HG03139 (cell line): ENCODE measurements around the gene NRIP1.

Experiments
- ATAC-seq: cut with Tn5 transposase; IDR thresholded peaks from one replicate; pipeline ENCODE4 v1.9.1; 2021; ENCODE audit not compliant: unreplicated experiment

NRIP1 gene, protein sequence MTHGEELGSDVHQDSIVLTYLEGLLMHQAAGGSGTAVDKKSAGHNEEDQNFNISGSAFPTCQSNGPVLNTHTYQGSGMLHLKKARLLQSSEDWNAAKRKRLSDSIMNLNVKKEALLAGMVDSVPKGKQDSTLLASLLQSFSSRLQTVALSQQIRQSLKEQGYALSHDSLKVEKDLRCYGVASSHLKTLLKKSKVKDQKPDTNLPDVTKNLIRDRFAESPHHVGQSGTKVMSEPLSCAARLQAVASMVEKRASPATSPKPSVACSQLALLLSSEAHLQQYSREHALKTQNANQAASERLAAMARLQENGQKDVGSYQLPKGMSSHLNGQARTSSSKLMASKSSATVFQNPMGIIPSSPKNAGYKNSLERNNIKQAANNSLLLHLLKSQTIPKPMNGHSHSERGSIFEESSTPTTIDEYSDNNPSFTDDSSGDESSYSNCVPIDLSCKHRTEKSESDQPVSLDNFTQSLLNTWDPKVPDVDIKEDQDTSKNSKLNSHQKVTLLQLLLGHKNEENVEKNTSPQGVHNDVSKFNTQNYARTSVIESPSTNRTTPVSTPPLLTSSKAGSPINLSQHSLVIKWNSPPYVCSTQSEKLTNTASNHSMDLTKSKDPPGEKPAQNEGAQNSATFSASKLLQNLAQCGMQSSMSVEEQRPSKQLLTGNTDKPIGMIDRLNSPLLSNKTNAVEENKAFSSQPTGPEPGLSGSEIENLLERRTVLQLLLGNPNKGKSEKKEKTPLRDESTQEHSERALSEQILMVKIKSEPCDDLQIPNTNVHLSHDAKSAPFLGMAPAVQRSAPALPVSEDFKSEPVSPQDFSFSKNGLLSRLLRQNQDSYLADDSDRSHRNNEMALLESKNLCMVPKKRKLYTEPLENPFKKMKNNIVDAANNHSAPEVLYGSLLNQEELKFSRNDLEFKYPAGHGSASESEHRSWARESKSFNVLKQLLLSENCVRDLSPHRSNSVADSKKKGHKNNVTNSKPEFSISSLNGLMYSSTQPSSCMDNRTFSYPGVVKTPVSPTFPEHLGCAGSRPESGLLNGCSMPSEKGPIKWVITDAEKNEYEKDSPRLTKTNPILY (N-terminal part only)

DNA sequence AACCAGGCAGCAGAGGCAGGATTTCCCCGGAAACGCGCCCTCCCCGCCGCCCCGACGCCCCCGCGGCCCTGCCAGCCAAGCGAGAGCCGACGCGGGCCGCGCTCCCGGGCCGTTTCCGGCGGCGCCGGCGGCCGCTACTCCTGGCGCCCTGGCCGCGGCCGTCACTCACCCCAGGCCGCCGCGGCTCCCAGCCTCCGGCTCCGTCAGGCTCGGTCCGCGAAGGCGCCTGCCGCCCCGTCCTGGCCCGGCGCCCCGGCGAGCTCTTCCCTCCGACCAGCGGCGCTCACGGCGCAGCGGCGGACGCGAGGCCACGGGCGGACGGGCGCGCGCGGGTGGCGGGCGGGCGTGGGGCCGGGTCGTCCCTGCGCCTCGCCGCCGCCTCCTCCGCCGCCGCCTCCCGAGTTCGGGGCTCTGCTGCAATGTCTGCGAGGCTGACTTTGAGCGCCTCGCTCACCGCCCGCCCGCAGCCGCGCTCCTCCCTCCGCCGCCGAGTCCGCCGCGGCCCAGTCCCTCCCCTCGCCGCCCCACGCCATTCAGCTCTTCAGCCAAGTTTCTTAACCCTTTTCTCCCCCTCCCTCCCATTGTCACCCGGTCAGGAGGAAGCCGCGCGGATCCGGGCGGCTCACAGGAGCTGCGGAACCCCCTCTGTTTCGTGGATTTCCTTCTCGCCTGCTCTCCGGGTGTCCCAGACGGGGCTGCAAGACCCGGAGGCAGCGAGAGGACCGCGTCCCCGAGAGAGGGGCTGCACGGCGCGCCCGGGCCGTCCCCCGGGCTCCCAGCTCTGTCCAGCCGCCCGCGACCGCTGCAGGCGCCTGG is at the start of gene NRIP1:
Gene NRIP1, minus strand, starts transcription at position 425 of the 816 bp plus-strand sequence. CDS start 96,808 bp downstream, outside the sequence.
- ATAC-seq = peak; percentile 69

DNA sequence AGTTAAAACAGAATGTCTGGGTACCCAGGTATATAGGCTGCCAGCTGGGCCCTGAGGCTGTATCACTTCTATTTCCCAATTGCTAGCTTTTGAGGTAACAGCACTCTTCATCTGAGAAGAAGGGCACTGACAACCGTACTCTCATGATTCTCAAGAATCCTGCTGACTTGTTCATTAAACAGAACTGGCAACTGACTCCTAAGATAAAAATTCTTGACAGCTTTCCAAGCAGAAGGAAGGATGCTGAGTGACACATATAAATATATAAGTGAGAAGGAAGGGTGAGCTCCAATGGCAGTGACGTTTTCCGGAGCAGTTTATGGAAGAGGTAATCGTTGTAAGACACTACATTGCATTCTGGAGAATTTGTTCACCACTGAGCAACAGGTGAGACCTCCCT is 48.1 kb upstream of the NRIP1 start:
- no peak for ATAC-seq

DNA sequence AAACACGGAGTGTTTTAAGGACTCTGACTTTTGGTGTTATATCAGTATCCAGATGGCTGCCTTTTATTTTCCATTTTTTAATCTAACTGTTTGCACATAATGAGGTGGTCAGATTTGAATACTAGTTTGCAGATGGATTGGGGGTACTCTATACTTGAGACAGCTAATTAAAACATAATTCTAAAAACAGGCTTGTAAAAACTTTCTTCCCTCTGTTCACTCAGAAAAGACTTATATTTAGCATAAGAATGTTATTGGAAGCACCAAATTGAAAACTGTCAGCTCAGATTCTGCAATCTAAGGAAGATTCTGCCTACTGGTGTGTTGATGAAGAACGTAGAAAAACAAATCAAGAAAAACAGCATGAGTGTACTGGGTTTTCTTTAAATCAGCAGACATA is 44.0 kb upstream of the NRIP1 start:
- no peak for ATAC-seq

DNA sequence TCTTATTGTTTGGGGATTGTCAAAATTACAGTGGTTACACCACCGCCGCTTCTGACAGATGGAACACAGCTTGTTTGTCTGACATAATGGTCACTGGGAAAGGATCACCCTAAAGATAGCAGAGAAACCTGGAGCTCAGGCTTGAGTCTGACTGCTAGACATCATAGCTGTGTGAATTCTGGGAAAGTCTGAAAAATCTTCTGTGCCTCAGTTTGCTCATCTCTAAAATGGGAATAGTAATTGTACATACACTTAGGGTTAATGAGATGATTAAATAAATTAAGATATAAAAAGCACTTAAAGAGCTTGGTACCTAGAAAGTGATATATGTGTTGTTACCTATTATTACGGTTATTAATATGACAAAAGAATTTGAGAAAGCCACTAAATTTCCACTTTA is 39.7 kb upstream of the NRIP1 start:
- ATAC-seq = no peak

DNA sequence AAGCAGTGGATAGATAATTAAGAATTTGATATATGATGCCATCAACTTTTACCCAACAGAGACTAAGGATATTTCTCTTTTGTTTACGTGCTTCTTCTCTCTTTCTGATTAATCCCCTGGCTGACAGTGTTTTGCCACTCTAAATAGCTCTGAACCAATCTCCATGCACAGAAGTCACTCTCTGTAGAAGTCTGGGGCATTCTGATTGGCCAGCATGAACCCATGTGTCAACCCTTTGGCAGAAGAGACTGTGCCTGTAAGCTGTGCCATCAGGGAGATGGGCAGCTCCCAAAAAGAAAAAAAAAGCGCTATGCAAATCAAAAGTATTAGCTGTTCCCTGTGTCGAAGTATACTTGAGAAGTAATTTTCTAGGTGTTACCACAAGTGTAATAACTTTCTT is 34.1 kb upstream of the NRIP1 start:
- ATAC-seq = no peak

DNA sequence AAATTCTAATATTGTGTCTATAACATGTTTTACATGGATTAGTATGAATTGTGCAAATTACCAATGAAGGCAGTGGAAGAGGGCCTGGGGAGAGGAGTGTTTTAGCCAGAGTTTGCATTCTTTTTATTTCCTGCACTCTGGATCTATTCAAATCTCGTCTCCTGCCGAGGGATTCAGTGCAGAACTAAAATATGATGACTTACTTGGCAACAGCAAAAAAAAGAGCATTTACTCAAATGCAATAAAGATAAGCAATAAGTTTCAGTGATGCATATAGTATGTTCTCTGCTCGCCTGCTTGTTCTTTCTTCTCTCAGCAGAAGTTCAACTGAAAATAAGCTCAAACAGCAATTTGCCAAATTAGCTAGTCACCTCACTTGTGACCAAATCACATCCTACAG is 33.4 kb upstream of the NRIP1 start:
- ATAC-seq = no peak

DNA sequence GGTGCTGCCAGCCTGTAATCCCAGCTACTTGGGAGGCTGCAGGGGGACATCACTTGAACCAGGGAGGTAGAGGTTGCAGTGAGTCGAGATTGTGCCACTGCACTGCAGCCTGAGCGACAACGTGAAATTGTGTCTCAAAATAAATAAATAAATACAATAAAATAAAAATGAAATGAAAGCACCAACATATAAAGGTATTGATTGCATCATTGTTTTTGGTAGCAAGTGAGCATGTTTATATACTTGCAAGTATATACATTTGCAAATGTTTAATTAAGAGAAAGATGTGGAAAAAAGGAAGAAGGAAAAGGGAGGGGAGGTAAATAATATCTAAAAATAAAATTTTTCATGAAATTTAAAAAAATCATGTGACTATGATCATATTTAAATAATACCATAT is 32.8 kb upstream of the NRIP1 start:
- no peak for ATAC-seq

DNA sequence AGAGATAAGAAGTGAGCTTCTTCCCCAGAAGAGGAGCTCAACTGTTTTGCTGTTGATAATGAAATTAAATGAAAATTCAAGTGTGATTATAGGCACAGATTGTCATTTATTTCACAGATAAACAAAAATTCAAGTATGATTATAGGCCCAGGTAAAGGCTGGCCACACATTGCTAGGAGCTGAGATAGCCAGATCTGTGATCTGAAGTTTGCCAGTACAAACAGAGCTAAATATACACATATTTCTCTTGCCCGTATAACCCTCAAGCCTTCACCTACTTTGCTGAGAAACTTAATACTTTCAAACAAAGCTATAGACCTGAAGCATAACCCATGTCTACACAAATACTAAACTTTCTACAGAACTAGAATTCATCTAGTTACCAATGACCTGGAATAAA is 31.3 kb upstream of the NRIP1 start:
- no peak for ATAC-seq

DNA sequence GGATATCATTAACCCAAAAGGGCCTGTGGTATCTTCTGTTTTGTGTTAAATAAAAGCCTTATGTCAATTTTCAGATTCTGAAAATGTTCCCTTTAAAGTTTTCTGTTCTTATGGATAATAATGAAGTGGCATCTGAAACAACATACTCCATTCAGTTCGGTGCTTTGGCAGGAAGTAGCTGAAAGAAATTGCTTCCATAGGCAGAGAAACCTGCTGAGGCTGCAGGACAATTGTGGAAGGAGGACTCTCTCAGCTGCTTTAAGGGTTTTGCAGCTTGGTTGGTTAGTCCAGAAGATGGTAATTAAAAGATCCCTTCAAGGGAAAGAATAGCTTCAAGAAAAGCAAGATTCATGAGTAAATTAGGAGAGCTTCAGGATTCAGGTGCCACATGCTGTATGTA is 30.5 kb upstream of the NRIP1 start:
- ATAC-seq = no peak

DNA sequence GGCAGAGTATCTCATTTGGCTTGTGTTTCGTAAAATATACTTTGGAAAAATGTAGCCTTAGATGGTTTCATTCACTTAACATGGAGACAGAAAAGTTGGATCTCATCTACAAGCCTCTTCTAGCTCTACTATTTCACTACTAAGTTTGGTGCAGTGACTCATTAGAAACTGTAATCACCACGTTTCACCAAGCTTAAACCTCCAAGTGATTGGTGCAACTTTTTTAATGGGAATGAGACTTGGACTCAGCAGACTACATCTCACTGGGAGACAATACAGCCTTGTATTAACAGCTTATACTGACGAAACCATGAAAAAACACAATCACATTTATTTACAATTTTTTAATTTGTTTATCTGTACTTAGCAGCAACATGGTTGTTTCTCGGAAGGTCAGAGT is 29.9 kb upstream of the NRIP1 start:
- ATAC-seq = no peak

DNA sequence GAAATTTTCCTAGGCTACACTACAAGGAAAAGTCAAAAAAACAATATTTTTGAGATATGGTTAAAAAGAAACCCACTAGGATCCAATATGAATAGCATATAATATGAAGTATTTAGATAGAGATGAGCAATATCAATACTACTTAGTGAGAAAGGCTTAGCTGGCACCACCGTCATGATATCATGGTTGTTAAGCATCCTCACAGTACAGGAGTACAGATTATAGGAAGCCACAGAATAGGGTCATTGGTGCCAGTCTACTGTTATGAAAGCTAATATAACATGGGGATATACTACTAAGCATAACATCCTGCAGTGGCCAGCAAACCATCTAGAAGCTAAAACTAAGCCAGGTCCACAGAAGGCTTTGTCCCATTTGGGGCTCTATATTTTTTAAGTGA is 28.4 kb upstream of the NRIP1 start:
- ATAC-seq = no peak

DNA sequence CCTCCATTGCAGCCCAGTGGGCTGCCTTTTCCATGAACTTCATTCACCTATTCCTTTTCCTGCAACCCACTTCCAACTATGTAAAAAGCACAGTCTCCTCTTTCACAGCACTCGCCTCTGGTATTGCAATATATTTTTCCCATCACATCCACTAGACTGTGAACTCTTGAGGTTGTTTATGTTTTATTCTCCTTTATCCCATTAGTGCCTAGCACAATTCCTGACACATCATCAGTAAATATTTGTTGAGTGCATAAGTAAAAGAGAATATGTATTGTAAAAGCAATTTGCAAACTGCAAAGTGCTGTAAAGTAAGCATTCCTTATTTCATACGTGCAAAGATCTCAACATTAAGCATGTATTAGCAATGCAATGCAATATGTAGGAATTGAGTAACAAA is 27.9 kb upstream of the NRIP1 start:
- no peak for ATAC-seq

DNA sequence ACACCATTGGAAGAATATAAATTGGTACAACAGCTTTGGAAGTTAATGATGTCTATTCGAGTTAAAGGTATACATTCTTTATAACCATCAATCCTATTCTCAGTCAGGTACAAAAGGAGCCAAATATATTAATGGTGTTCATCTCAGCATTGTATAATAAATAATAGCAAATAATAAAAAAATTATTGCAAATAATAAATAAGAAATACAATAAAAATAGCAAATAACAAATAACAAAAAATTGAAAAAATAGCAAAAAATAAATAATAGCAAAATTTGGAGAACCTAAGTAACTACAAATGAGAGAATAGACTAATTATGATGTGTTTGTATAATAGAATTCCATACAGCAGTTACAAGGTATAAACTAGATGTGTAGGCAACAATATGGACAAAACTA is 25.6 kb upstream of the NRIP1 start:
- no peak for ATAC-seq

DNA sequence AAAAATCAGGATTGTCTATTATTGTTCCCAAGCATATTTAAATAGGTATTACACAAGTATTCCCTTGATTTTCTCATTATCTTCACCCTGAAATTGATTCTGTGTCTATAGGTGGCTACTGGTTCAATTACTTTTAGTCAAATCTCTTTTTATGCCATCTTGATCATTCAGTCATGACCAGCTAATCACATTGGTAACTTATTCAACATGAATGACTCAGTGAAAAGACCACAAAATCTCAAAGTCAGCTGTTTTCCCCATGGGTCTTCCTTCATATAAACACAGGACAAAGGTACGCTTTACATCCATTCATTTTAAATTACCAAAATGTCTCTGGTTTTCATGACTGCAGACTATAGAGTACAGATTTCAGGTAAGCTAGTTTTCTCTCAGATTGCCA is 23.7 kb upstream of the NRIP1 start:
- no peak for ATAC-seq

DNA sequence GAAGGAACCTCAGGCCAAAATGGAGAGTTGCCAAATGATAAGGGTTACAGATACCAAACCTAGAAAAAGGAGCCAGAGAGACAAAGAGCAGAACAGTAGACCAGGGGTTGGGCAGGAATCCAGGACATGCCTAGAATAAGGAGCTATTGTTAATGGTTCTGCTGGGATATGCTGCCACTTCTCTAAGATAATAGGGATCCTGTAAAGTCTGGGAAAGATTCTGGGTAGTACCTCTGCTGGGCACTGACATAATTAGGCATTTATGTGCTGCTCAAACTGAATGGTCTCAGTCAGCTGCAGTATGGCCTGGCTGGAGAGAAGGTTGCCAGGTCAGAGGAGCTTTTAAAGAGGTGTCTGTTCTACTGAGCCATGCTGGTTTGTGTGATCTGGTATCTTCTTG is 19.9 kb upstream of the NRIP1 start:
- no peak for ATAC-seq

DNA sequence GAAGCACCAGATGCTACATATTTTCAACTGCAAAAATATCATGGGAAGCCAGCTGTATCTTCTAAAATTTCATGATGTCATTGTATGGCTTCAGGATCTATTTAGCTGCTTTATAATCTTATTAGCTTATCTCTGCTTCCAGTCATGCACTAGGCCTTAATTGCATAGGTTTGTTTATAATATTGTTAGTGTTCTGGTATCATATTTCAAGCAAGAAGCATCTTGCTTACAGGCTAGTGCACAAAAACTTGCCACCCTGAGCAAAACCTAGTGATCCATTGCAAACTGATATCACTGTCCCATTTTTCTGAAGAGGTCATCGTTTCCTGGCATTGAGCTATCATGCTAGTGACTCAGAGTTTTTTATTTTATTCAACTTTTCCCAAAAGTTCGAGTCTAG is 15.7 kb upstream of the NRIP1 start:
- no peak for ATAC-seq

DNA sequence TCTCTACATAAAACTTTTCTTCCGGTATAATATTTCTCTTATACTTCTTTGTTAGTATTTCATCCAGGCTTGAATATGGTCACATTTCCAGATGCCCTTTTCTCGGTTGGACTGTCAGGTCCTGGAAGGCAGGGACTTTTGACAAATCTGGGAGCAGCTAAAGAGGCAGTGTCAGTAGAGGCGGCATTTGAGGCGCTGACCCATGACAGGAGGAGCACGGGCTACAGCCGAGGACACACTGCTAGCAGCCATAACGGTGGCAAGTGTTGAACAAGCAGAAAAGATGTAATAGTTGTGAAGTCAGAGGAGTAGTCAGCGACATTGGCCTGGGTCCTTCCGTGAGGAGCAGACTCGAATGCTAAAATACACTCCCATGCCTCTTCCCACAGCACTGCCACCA is 14.5 kb upstream of the NRIP1 start:
- ATAC-seq = no peak

DNA sequence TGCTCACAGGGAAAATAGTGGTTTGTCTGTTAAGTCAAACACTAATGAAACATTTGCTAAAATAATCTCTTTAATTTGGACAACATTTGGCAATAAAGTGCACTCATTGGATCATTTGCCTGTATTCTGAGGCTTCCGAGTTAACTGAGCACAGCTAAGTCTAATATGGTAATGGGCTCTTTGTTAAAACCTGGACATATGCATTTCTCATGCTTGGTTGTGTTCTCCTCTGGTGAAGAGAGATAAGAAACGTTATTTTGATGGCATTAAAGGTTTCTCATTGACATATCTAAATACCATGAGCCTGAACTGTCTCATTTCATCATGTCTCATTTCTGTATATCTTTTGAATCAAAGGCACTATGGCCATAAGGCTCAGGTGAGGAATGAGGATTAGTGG is 13.4 kb upstream of the NRIP1 start:
- ATAC-seq = no peak

DNA sequence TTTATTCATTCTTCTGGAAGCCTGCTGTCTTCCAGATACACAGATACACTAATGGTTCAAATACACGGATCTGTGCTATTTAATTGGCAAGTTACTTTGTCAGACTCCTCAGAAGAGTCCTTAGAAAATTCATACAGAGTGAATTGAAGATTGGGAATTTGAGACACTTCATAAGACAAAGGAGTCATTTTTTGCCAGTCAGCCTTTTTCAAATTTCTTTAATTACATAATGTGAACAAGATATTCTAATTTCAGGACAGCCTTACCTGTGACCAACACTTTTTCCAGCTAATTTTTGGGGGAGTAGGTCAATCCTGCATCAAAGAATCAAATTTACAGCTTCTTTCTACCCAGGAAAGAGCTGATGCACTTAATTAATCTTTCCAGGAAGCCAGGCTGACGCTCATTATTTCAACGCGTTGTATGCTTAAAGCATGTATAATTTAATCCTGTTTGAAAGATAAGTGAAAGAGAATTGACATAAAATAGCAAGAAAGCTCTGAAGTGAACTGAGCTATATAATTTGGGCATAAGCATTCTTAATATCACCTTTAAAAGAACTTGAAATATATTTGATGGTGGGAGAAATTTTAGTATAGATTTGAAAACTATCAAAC is 12.8 kb upstream of the NRIP1 start:
- ATAC-seq = no peak

DNA sequence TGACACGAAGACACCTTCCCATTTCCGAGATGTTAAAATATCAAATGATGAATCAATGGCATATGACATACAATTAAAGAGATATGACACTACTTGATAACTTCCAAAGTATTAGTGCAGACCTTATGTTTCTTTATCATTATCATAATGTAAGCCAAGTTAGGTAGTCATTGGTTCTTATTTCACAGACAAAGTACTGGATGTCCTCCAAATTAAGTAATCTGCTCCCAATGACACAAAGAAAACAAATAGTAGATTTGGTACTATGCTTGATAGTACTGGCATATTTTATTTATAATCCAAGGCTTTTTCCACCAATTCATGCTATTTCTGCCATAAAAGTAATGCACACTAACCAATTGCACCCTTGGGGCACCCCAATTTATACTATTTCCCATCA is 11.9 kb upstream of the NRIP1 start:
- no peak for ATAC-seq

DNA sequence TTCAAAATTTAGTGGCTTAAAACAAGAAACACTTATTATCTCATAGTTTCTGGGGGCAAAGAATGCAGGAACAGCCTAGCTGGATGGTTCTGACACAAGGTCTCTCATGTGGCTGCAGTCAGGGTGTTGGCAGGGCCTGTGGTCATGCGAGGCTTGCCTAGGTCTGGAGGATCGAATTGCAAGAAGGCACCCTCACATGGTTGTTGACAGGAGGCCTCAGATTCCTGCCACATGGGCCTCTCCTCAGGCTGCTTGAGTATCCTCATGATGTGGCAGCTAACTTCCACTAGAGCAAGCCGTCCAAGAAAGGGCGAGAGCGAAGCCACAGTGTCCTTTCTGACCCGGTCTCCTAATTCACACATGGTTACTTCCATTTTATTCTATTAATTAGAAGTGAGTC is 6.2 kb upstream of the NRIP1 start:
- no peak for ATAC-seq
